Stimulated activated CD4-positive, alpha-beta T cell treated with anti-CD3 and anti-CD28 coated beads, TNF-alpha, amount 100 ng/mL, for 4 hours (primary cell): ENCODE results near the gene MICAL3.
"Not testable (repeated sequence)": the region's sequence is repeated elsewhere in the genome, so short reads cannot be mapped to it uniquely, and the experiment has no call there.

Source experiments
- DNase-seq, 3 experiments: peaks; one replicate each; pipeline ENCODE4 v3.0.0-alpha.2; 2020; ENCODE audit warnings: low read depth in 3 of 3

MICAL3 gene

DNA sequence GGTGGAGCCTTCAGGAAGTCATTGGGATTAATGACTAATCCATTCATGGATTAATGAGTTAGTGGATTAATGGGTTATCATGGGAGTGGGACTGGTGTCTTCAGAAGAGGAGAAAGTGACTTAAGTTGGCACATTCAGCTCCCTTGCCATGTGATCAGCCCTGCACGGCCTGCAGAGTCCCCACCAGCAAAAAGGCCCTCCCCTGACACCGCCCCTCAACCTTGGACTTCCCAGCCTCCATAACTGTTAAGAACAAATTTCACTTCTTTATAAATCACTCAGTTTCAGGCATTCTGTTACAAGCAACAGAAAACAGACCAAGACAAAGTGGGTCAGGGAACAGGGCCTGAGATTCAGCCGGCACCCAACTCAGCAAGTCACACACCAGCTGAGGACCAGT, 85.3 kb downstream of the MICAL3 start:
- DNase-seq, result no peak

DNA sequence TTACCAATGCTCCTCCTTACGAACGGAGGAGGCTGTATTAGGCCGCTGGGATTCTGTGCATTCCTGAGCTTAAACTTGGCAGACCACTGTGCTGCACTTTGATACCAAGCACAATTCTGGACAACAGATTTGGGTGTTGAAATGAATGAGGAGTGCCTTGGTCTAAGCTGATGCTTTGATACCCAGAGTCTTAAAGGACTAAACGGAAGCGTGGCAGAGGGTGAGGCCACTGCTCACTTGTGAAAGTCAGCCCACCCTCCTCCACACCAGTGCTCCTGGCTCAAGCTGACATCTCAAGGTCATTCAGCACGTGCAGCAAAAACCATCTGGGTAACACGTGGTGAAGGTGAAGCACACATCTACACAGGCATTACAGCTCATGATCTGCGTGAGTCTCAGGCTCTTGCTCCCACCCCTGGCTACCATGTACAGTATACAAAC, 85.9 kb downstream of the MICAL3 start:
- no peak for DNase-seq

DNA sequence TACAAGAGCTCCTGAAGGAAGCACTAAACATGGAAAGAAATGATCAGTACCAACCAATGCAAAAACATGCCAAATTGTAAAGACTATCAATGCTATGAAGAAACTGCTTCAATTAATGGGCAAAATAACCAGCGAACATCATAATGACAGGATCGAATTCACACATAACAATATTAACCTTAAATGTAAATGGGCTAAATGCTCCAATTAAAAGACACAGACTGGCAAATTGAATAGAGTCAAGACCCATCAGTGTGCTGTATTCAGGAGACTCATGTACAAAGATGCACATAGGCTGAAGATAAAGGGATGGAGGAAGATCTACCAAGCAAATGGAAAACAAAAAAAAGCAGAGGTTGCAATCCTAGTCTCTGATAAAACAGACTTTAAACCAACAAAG, 91.9 kb downstream of the MICAL3 start:
- not testable (repeated sequence) for DNase-seq

DNA sequence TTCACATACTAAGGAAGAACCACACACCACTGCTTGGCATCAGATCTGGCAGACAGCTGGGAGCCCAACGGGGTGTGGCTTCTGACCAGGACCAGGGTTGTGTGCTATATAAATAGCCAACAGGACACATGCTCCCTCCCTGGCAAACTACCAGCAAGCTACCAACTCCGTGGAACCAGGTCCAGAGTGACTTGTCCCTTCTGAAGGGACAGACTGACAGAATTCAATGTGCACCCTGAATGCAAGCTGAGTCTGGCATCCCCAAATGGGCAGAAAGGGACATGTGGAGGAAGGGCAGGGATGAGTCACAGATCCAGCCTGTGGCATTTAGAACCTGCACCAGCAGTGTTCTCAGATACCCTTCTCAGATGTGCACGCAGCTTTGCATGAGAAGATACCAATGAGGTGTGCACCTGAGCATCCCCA, 92.9 kb downstream of the MICAL3 start:
- no peak for DNase-seq

DNA sequence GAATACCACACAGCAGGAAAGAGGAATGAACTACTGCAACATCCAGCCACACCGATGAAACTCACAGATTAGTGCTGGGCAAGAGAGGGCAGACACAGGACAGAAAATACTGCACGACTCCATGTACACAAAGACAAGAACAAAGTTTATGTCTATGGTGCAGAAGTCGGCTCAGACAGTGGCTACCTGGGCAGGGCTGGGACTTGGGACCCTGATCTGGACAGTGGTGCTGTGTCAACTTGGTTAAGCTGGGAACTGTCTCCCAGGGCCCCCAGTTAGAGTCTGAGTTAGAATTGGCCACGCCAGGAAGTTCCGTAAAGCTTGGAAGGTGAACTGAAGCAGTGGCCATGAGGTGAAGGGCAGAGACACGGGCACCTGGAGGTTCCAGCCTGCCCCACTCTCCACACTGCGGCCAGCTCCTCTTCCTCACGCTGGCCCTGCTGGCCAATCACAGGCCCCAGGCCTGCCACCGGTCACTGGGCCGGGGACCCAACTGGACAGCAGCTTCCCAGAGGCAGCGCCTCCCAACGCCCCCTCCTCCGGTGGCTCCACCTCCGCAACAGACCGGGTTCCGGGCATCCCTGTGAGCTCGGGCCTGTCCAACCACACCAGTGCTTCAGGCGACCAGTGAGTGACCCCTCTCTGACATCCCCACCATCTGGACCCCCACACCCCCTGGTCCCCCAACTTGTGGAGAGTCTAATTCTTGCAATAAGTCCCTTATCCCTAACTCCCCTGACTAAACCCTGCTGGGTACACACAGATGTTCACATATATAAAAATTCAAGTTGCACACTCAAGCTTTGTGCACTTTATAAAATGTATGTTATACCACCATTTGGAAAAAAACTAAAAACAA, 93.7 kb downstream of the MICAL3 start:
- DNase-seq, result no peak

DNA sequence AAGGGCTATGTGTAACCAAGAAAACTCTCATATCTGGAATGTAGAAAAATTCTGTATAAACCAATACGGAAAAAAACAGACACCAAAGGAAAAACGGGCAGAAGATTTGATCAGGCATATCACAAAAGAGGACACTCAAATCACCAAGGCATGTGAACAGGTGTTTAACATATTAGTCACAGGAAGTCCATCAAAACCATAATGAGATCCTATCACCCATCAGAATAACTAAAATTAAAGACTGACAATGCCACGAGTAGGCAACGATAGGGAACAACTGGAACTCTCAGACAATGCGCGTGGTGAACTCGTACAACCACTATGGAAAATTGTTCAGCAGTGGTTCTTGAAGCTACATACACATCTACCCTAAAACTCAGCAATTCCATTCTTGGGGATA, 94.5 kb downstream of the MICAL3 start:
- no peak for DNase-seq

DNA sequence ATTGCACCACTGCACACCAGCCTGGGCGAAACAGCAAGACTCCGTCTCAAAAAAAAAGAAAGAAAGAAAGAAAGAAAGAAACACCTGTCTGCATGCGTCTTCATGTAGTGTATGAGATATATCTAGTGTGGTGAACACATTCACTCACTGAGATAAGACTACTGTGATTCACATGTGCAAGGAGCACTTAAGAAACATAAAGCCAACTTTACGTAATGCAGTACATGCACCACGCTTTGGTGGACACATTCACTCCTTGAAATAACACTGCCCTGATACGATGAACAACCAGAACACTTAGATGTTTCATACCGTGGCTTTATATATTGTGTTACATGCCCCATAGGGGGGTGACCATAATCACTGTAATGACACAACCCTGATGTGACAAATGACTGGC, 96.0 kb downstream of the MICAL3 start:
- DNase-seq, result no peak

DNA sequence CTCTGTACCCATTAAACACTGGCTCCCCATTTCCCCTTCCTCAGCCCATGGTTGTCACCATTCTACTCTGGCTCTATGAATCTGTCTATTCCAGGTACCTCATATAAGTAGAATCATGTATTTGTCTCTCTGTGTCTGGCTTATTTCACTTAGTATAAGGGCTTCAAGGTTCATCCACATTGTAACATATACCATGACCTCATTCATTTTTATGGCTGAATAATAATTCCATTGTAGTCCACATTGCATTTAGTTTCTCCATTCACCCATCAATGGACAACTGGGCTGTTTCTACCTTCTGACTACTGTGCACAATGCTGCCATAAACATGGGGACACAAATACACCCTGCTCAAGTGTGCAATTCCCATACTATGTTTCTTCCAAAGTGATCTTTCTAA, 97.3 kb downstream of the MICAL3 start:
- DNase-seq, result no peak

DNA sequence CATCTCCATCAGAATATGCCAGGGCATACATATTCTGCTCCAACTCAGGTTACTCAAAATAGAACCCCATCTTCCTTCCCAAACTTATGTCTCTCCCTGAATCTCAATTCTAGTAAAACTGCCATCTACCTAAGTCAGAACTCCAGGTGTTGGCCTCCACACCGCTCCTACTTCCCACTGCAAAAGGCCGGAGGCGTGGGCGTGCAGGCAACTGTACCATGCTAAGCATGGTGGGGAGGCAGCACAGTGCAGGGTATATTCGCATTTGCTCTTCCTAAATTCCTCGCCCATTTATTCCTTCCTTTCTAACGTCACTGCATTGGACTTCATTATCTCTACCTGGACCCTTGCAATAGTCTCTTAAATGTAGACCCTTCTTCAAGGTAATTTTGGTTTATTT, 97.8 kb downstream of the MICAL3 start:
- no peak for DNase-seq

DNA sequence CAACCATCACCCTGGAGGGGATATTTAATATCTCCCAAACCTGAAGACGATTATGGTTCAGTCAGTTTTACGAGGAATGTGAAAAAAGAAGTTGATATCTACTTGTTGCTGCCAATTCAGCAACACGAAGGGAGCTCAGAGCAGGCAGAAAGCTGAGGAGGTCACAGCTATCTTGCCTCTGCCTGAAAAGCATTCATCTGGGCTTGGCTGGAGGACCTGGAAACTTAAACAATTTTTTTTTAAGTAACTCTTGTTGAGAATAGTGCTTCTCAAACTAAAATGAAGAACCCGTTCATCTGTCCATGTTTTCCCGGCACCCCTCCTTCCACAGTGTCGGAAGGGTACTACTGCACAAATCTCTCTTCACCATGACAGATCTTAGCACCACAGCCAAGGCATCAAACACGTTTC, 98.9 kb downstream of the MICAL3 start:
- DNase-seq, result no peak

DNA sequence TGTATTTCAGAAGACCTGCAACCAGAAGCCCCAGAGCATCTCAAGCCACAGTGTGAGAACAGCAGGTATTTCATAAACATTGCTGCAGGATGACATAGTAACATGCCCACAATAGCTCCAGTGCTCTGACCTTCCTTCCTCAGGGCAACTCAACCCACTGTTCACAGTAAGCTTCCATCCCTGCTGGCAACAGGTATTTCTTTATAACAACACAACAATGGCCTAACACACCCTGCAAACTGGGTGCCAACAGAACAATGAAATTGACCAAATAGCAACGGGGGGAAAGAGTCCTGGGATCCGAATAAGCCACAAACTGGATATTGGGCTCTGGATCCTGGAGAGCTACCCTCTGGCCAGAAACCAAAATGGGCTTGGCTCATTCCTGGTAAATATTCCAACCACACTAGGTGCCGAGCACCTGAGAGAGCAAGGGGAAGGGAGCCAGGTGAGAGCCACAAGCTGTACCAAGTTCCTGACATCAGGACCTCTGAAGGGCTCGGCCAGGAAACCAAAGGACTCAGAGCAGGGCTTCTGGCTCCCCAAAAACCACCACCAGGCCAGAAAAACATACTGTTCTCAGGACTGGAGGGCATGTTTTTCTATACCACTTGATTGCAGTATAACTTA, 99.5 kb downstream of the MICAL3 start:
- DNase-seq, result no peak

DNA sequence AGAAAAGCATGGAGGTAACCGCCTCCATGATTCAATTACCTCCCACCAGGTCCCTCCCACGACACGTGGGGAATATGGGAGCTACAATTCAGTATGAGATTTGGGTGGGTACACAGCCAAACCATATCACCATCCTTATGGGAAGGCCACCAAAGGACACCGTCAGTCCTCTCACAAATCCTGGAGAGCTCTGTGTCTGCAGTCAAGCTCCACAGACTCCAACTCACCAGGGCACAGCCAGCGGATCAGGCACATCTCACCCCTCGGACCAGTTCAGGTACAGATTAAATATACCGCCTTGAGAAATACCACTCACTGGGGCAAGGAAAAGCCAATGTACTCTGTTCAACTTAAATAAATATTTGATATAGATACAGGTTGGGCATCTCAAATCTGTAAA, 100.3 kb downstream of the MICAL3 start:
- no peak for DNase-seq

DNA sequence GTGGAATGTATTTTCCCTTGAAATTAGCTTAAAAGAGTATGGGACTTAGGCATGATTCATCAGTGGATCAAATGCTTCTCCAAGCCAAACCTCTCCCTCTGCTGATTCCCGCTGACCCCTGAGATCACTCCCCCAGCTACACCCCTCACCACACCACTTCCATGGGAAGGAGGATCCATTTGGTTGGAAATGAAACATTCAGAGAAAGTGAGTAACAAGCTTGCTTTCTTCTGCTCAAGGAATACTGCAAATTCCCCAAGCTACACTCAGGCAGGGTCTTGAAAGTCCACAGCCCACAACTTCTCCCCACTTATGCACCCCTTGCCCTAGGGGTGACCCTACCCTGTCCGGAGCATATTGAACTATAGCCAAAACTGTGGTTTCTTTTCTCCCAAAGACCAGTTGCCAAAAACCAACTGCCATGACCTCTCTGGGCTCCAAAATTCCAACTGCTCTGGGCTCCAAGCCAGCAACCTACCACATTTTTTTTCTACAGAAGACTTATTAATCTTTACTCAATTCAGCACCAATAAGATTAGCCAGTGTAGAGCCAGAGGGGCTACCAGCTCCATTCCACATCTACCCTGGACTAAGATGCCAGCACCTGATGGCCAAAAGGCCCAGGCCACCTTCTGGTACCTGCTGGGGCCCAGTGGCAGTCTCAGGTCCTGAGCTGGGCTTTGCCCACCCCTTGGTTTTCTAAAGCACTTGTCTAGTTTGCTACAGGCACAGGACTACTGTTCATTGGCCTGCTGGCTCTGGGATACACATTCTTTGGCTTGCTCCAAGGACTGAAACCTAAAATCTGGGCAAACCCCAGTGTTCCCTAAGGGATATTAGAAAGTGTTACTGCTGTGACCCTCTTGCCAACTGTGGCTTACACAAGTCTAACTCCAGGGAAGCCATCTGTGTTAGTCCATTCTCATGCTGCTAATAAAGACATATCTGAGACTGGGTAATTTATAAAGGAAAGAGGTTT, 101.1 kb downstream of the MICAL3 start:
- DNase-seq, result no peak

DNA sequence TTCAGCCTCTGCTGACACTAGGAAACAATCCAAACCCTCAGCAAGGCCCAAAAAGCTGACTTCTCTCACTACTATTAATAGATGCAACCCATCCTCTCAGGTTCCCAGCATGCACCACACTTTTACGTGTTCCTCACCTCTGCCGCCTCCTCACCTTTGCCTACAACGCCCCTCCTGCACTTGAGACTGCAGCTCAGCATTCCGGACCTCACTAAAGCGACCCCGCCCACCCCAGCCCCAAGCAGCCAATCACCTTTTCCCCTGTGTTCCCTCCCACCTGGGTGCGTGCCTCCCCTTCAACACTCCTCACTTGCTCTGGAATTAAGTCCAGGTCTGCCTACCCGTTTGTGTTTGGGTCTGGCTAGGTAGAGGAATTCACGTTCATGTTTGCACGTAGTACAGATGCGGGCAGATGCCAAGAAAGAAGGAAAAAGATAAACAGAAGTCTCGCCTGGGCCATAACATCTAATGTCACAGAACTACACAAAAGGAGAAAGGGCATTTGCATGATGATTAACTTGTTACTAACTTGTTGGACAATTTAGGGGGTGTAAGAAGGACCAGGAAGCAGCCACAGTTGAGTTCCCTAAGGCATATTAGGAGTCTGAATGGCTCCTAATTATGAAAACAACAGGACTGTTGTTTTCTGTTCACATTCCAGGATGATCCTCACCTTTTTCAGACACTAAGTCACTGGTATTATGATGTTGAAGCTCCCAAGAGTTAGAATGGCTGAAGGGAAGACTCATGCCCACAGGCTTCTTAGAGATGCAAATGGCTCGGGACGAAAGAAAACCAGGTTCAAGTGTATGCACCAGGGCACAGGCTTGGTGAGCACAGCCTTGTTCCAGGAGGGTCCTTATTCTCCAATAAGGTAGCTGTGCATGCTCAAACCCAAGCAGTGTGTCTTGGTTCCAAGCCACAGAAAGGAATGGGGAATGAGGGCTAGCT, 102.2 kb downstream of the MICAL3 start:
- DNase-seq, result no peak

DNA sequence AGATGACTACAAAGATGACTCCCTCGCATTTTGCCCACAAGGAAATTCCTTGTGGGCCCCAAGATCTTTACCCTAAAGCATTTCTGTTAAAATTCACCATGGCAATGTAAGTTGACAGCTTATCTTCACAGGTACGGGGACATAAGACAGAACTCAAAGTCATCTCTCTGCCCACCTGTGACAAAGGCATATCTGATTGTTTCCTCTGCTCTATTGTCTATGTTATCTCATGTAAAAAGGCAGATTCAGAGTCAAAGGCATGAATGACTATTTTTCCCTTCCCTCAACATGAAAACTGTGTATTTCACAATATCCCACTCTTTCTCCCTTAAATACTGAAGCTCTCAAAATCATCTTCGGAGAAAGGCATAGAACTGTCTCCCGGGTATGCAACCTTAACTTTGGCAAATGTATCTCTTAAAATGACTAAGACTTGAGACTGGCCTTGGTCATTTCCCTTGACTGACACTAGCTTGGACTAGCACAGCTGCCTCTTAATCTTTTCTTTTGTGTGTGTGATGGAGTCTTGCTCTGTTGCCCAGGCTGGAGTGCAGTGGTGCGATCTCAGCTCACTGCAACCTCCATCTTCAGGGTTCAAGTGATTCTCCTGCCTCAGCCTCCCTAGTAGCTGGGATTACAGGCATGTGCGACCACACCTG, 103.2 kb downstream of the MICAL3 start:
- DNase-seq, result no peak

DNA sequence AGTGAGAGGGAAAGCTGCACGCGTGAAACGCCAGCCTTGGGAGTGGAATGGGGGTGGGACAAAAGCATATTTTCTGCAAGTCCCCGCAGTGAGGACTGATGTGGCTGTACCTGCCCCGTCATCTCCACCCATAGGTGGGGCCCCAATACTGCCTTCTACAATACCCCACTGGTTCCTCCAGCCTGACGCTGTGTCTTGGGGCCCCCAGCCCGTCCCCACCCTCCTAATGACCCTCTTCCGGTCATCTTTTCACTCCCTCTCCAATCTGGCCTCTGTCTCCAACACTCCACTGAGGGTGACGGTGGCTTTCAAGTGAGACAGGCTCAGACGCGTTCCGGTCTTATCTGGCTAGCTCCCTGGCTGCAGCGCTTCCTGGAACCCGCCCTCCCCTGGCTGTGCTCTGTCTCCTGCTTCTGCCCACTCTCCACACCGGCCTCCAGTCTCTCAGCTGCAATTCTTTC, 104.2 kb downstream of the MICAL3 start:
- no peak for DNase-seq

DNA sequence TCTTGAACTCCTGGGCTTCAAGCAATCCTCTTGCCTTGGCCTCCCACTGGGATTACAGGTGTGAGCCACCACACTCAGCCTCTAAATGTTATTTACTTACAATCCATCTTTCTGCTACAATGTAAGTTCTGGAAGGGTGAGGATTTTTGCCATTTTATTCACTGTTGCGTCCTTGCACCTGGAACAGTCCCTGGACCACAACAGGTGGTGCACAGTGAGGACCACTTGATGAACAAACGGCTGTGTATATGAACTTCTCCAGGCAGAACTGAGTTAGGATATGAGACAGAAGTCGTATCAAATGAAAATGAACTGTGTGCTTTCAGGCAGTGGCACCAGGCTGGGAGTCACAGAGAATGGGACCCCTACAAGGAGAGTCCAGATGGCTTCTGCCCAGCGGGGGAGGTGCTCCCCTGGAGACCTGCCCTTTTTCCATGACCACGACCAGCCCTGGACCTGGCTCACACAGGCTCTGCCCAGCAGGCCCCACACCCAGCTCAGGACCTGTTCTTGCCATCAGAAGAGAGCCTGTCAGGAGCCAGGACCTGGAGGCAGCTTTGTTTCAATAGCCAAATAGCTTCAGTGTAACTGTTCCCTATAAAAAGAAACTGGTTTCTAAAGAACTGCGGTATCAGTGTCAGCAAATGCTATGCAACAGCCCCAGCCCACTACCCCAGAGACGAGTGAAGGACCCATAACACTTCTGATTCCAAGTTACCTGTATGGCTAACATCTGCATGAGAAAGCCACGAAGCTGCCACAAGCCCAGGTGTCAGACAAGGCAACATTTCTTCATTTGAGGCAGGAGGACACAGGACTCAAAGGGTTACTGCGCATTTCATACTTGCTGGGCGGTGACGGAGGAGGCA, 104.9 kb downstream of the MICAL3 start:
- no peak for DNase-seq

DNA sequence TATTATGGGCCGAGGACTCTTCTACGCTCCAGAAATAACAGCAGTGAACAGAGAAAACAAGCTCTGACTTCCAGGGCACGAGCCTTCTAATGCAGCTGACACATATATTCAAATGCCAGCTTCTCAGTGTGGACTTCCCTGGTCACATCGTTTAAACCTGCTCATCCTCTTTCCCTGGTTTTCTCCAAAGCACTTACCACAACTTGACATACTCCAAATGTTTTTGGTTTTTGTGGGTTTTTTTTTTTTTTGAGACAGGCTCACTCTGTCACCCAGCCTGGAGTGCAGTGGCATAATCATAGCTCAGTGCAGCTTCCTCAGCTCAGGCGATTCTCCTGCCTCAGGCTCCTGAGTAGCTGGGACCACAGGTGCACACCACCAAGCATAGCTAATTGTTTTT, 105.5 kb downstream of the MICAL3 start:
- no peak for DNase-seq

DNA sequence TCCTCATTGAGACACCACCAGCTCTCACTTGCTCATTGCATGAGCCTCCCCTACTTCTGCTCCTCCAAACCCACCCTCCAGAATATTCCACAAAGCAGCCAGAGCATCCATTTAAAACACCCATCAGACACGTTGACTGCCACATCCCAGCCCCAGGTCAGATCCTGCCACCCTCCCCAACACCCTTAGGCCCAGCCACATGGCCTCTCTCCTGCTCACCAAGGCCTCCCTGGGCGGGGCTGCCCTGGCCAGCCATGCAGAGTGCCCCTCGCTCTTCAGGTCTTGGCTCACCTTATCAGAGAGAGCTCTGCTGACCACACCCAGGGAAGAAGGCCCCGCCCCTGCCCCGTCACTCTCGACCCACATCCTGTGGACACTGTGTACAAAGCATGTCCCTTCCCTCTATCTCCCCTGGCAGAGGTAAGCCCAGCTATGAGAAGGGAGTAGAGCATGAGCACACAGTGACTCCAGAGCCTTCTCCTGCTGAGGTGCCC, 106.8 kb downstream of the MICAL3 start:
- DNase-seq, result no peak
